ENCODE measurements around the gene ZSCAN12. TPM values are rescaled to one million over a fixed set of nuclear protein-coding genes. Genes with fewer than 3 reads are reported as not detected.

Gene ZSCAN12
- total RNA-seq, 1 donor from 2014 or later: 5.8 TPM

Other genes with a start within 250 kb of the ZSCAN12 start
- 10.8 TPM for gene ZSCAN9, start 174.5 kb downstream of the ZSCAN12 start, total RNA-seq
- gene ZKSCAN4, start 147.5 kb downstream of the ZSCAN12 start, total RNA-seq: 6.4 TPM
- gene NKAPL, start 140.4 kb downstream of the ZSCAN12 start, total RNA-seq: 1.9 TPM
- 17.2 TPM for gene ZSCAN26, start 132.6 kb downstream of the ZSCAN12 start, total RNA-seq
- 1.8 TPM for gene PGBD1, start 118.2 kb downstream of the ZSCAN12 start, total RNA-seq
- gene ZSCAN31, start 63.6 kb downstream of the ZSCAN12 start, total RNA-seq: 38.4 TPM
- gene ZKSCAN3, start 49.8 kb downstream of the ZSCAN12 start, total RNA-seq: 8.6 TPM
- gene ZSCAN23, start 43.7 kb upstream of the ZSCAN12 start, total RNA-seq: 3.8 TPM
- gene GPX6, start 116.0 kb upstream of the ZSCAN12 start, total RNA-seq: not detected
- gene GPX5, start 126.1 kb upstream of the ZSCAN12 start, total RNA-seq: not detected

All from mucosa of gallbladder (tissue), 1 donor.